K562 (cell line): ENCODE measurements around the gene RBPJ.

Experiments used
- CAMTA2 ChIP-seq: fragments of 250-450 bp; sonication (Bioruptor Pico); conservative IDR thresholded peaks from 2 replicates; pipeline ENCODE4 v1.5.1; 2022
- CHD7 ChIP-seq: fragments of 200-600 bp; sonication (generic); IDR thresholded peaks from one replicate; pipeline ENCODE4 v1.6.1; 2012; ENCODE audit warnings: mild to moderate bottlenecking, low read depth, low read length, inconsistent platforms
- CTCF ChIP-seq, 3 experiments: IDR thresholded peaks in 2 of 3; conservative IDR thresholded peaks in 1 of 3; 2 replicates each; pipeline ENCODE4 v1.5.1; 2011 to 2012; ENCODE audit warnings: low read length in 3 of 3, mild to moderate bottlenecking in 3 of 3, control low read depth in 2 of 3, improper control_type of control experiment in 1 of 3, inconsistent platforms in 1 of 3, low read depth in 1 of 3, mixed read lengths in 1 of 3, moderate library complexity in 1 of 3; ENCODE audit not compliant: insufficient read depth in 2 of 3
- EZH2 ChIP-seq: IDR thresholded peaks from 2 replicates; pipeline ENCODE4 v1.6.1; 2012; ENCODE audit warnings: low read depth, mild to moderate bottlenecking, inconsistent platforms, low read length, borderline replicate concordance
- POLR2A ChIP-seq: fragments of 450-650 bp; conservative IDR thresholded peaks from 2 replicates; pipeline ENCODE4 v1.6.1; 2016
- POLR2AphosphoS5 ChIP-seq: IDR thresholded peaks from 2 replicates; pipeline ENCODE4 v1.6.1; 2011; ENCODE audit warnings: mild to moderate bottlenecking, low read depth, low read length, moderate library complexity; ENCODE audit not compliant: control insufficient read depth, insufficient read depth
- REST ChIP-seq, 2 experiments: fragments of 450-650 bp; formaldehyde crosslinking in 1 of 2; IDR thresholded peaks; 2 replicates each; pipeline versions ENCODE4 v1.4.0 to v1.6.1; 2014 to 2020; ENCODE audit warnings: mild to moderate bottlenecking in 2 of 2, borderline replicate concordance in 1 of 2, low read depth in 1 of 2
- TCF7L2 ChIP-seq: fragments of 150-350 bp; IDR thresholded peaks from 2 replicates; pipeline ENCODE4 v1.6.1; 2016; ENCODE audit warnings: low read depth, mild to moderate bottlenecking, low read length, moderate library complexity
- ZNF165 ChIP-seq: fragments of 250-450 bp; sonication (Bioruptor Pico); IDR thresholded peaks from 2 replicates; pipeline ENCODE4 v1.4.0; 2020; ENCODE audit warnings: borderline replicate concordance

GRCh38 chr4:26424838-26425237, 104.0 kb downstream of the RBPJ start:
- TF ChIP-seq POLR2A (no peak), CAMTA2 (CRISPR knock-in tag) (no peak), POLR2AphosphoS5 (no peak), CHD7 (no peak), CTCF (IDR thresholded peaks at IDR 0.05 in 2 of 3, conservative IDR thresholded peaks at IDR 0.05 in 1 of 3; ENCODE audit: insufficient read depth in 2 of 3, low read depth in 1 of 3, low read length in 3 of 3) (0 out of 6 replicates have a peak, but pooled peaks of 1 of the 3 experiments have one; percentile 6), ZNF165 (no peak), REST (IDR thresholded peaks at IDR 0.05; ENCODE audit: borderline replicate concordance) (no peak), REST (CRISPR knock-in tag; IDR thresholded peaks at IDR 0.05; ENCODE audit: low read depth) (no peak), TCF7L2 (no peak), EZH2 (no peak)
